GM12875 (cell line): ENCODE results near the gene CEP57L1.
"Not testable (repeated sequence)": the region's sequence is repeated elsewhere in the genome, so short reads cannot be mapped to it uniquely, and the experiment has no call there.

Source experiments
- H3K4me3 ChIP-seq: one replicate; pipeline ENCODE4 v1.5.1; 2011; ENCODE audit warnings: low read depth, low read length, control low read depth
- CTCF ChIP-seq: IDR thresholded peaks from 2 replicates; pipeline ENCODE4 v1.5.1; 2011; ENCODE audit warnings: low read depth, mild to moderate bottlenecking, control low read depth, inconsistent platforms, low read length, moderate library complexity, borderline replicate concordance; ENCODE audit not compliant: insufficient read depth

Gene CEP57L1

GRCh38 chr6:109124219-109124618, 28.9 kb downstream of the CEP57L1 start:
- no peak overlapping the region for H3K4me3 ChIP-seq

GRCh38 chr6:109125504-109125903, 30.2 kb downstream of the CEP57L1 start:
- TF ChIP-seq CTCF: no peak
- no peak overlapping the region for H3K4me3 ChIP-seq

More at GRCh38 chr6:109124219-109124618, 28.9 kb downstream of the CEP57L1 start:
- no peak for TF ChIP-seq CTCF

DNA sequence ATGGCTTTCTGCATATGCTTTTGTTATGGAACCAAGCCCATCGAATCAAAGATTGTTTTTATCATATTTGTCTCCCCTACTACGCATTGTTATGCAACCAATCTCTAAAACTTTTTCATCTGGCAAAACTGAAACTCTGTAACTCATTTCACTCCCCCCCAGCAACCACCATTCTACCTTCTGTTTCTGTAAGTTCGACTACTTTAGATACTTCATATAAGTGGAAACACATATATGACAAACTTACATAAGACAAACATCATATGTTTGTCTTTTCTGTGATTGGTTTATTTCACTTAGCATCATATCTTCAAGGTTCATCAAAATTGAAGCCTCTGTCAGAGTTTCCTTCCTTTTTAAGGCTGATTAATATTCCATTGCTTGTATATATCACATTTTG, 34.8 kb downstream of the CEP57L1 start:
- no peak for TF ChIP-seq CTCF
- H3K4me3 ChIP-seq: no peak overlapping the region

DNA sequence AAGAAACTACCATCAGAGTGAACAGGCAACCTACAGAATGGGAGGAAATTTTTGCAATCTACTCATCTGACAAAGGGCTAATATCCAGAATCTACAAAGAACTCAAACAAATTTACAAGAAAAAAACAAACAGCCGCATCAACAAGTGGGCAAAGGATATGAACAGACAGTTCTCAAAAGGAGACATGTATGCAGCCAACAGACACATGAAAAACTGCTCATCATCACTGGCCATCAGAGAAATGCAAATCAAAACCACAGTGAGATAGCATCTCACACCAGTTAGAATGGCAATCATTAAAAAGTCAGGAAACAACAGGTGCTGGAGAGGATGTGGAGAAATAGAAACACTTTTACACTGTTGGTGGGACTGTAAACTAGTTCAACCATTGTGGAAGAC, 40.3 kb downstream of the CEP57L1 start:
- H3K4me3 ChIP-seq: not testable (repeated sequence)

DNA sequence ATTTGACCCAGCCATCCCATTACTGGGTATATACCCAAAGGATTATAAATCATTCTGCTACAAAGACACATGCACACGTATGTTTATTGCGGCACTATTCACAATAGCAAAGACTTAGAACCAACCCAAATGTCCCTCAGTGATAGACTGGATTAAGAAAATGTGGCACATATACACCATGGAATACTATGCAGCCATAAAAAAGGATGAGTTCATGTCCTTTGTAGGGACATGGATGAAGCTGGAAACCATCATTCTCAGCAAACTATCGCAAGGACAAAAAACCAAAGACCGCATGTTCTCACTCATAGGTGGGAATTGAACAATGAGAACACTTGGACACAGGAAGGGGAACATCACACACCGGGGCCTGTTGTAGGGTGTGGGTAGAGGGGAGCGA, 40.7 kb downstream of the CEP57L1 start:
- not testable (repeated sequence) for H3K4me3 ChIP-seq

- not testable (repeated sequence) for H3K4me3 ChIP-seq
Measured at GRCh38 chr6:109136530-109136929, 41.2 kb downstream of the CEP57L1 start.

DNA sequence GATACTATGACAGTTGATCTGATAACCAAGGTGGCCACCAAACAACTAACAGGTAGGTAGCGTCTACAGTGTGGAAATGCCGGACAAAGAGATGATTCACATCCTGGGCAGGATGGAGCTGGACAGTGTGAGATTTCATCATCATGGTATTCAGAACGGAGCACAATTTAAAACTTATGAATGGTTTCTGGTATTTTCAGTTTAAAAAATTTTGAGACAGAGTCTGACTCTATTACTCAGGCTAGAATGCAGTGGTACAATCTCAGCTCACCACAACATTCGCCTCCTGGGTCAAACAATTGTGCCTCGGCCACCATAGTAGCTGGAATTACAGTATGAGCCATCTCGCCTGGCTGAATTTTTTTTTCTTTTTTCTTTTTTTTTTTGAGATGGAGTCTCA, 43.8 kb downstream of the CEP57L1 start:
- no peak for TF ChIP-seq CTCF
- H3K4me3 ChIP-seq: no peak overlapping the region

- not testable (repeated sequence) for H3K4me3 ChIP-seq
Measured at GRCh38 chr6:109142067-109142466, 46.8 kb downstream of the CEP57L1 start.

- TF ChIP-seq CTCF: no peak
- H3K4me3 ChIP-seq: no peak overlapping the region
Measured at GRCh38 chr6:109143191-109143590, 47.9 kb downstream of the CEP57L1 start.

- H3K4me3 ChIP-seq: not testable (repeated sequence)
Measured at GRCh38 chr6:109148251-109148650, 52.9 kb downstream of the CEP57L1 start.

DNA sequence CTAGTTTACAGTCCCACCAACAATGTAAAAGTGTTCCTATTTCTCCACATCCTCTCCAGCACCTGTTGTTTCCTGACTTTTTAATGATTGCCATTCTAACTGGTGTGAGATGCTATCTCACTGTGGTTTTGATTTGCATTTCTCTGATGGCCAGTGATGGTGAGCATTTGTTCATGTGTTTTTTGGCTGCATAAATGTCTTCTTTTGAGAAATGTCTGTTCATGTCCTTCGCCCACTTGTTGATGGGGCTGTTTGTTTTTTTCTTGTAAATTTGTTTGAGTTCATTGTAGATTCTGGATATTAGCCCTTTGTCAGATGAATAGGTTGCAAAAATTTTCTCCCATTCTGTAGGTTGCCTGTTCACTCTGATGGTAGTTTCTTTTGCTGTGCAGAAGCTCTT, 53.4 kb downstream of the CEP57L1 start:
- H3K4me3 ChIP-seq: not testable (repeated sequence)
